ENCODE data around the gene EML6. TPM values are rescaled to one million over a fixed set of nuclear protein-coding genes. Genes with fewer than 3 reads are reported as not detected.

Gene EML6
- total and polyA plus RNA-seq, 5 donors: 0.26 to 1.5 (median 0.72) TPM

DNA sequence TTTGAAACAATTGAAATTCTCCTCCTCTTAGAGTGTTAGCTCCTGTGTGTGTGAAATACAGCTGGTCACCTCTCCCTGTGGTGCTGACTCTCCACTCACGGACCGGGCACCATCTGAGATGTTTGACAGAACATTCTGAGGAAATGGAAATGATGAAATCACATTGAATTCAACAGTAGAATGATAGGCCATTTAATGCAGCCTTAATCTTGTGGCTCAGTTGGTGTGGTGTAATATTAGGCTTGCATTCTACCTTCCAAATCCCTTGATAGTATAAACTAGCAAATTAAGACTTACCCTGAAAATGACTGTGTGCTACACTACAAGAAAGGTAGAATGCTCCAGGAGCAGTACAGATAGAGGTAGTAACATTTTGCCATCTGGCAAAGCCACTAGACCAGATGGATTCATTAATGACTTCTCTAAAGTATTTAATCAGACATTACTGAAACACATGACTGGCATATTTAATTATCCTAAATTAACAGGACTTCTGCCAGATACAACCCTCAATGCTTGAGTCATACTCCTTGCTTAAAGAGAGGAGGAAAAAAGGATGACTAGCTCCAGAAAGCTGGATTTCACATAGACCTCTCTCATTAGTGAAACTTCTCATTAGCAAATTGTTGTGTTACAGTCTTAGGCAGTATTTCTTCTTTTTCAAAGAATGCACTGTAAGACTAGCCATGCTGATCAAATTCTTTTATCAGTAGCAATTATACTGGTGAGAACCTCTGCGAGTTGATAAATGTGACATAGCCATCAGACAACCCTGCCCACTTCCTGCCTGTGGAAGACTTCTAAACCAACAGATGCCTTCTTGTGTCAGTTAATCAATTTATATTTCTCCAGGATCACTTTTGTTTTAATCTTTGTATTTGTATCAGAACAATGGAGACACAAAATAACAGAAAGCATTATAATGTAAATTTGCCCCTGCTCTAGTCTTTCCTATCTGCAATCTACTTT is 80.6 kb downstream of the EML6 start:
- WGBS: 64% methylated on average over 3 of the region's 3 CpGs
- no peak overlapping the region for H3K27ac ChIP-seq (ENCODE audit: low read length)
- H3K9me3 ChIP-seq (ENCODE audit: control insufficient read depth, low read length): no peaks in the 10 kb centered on the region
- peaks cover 2% of the 10 kb centered on the region for H3K4me1 ChIP-seq (ENCODE audit: control insufficient read depth, insufficient read depth, low read length)
- intact Hi-C loops (cut with DNase I): no loop called here
- DNase-seq: no peak
- no peak for ATAC-seq
- H3K27me3 ChIP-seq (ENCODE audit: control insufficient read depth, insufficient read depth): no peaks in the 10 kb centered on the region
- no peak overlapping the region for H3K4me3 ChIP-seq (ENCODE audit: low read length)

DNA sequence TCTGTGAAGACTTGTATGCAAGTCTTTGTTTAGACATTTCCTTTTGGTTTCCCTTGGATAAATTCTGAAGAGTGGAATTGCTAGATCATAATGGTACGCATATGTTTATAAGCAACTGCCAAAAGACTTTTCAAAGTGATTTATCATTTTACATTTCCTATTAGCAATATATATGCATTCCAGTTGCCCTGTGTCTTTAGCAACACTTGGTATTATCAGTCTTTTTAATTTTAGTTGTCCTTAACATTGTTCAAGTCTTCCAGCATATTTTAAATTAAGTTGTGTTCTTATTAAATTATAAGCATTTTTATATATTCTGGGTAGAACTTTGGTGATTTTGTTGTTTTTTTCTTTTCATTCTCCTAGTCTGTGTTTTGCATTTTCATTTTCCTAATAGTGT is 81.8 kb downstream of the EML6 start:
- intact Hi-C loops (cut with DNase I): no loop called here
- Histone ChIP-seq H3K9me3 (ENCODE audit: control insufficient read depth, low read length) (no peaks in the 10 kb centered on the region), H3K4me3 (ENCODE audit: low read length) (no peak overlapping the region), H3K27me3 (ENCODE audit: control insufficient read depth, insufficient read depth) (no peaks in the 10 kb centered on the region), H3K27ac (ENCODE audit: low read length) (no peak overlapping the region), H3K4me1 (ENCODE audit: control insufficient read depth, insufficient read depth, low read length) (peaks cover 2% of the 10 kb centered on the region)
- ATAC-seq: no peak
- no peak for DNase-seq
- 100% methylated on average over 1 of the region's 1 CpG for WGBS

DNA sequence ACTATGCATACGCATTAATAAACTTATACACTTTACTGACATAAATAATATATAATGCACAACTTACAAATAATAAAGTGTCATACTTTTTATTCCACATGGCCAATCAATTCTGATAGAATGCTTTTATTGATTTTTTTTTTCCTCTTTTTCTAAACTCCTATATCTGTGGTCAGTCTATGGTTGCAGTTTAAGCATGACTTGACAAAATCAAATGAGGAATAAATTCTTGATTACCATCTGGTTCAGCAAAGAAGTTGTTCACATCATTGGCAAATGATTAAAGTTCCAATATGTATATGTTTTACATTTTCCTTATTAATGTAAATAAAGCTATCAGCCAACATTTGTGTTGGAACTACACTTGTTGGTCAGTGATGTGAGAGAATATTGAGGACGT is 83.5 kb downstream of the EML6 start:
- DNase-seq (no peak), ATAC-seq (no peak)
- H3K9me3 ChIP-seq (ENCODE audit: control insufficient read depth, low read length): no peaks in the 10 kb centered on the region
- peaks cover 2% of the 10 kb centered on the region for H3K4me1 ChIP-seq (ENCODE audit: control insufficient read depth, insufficient read depth, low read length)
- intact Hi-C loops (cut with DNase I): no loop called here
- no peak overlapping the region for H3K4me3 ChIP-seq (ENCODE audit: low read length)
- no peaks in the 10 kb centered on the region for H3K27me3 ChIP-seq (ENCODE audit: control insufficient read depth, insufficient read depth)
- H3K27ac ChIP-seq (ENCODE audit: low read length): no peak overlapping the region
- 88% methylated on average over 2 of the region's 2 CpGs for WGBS

DNA sequence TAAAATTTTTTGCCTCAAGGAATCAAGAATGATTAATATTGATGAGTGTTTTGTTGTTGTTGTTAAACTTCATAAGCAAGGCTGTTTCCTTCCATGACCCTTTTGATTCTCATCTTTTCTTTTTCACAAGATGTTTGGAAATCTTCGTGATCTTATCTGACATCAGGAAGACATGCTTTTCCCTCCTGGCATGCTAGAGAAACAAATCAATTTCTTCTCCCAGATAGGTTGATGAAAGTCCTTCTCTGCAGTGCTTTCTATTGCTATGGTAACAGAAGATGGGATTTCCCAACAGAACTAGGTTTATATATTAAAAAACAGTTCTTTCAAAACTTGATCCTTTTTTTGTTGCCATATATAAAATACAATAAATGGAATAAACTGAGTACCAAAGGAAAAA is 85.2 kb downstream of the EML6 start:
- no peak overlapping the region for H3K4me3 ChIP-seq (ENCODE audit: low read length)
- DNase-seq (no peak), ATAC-seq (no peak)
- H3K4me1 ChIP-seq (ENCODE audit: control insufficient read depth, insufficient read depth, low read length): peaks cover 2% of the 10 kb centered on the region
- intact Hi-C loops (cut with DNase I): no loop called here
- H3K9me3 ChIP-seq (ENCODE audit: control insufficient read depth, low read length): no peaks in the 10 kb centered on the region
- 36% methylated on average over 1 of the region's 1 CpG for WGBS
- H3K27me3 ChIP-seq (ENCODE audit: control insufficient read depth, insufficient read depth): no peaks in the 10 kb centered on the region
- H3K27ac ChIP-seq (ENCODE audit: low read length): no peak overlapping the region

DNA sequence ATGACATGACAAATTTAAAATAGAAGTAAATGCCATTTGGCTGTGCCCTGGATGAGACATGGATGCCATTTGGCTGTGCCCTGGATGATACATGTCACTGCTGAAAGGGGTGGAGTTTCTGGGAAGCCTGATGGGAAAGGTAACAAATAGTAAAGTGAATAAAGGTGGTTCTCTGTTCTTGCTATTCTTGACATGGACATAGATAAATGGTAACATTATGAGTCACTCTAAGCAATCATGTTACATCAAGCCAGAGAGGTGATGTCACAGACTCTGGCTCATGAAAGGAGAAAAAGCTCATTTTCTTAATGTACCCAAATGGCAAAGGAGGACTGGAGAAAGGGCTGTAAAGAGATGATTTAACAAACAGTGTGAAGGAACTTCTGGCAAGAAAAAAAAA is 86.4 kb downstream of the EML6 start:
- no peak overlapping the region for H3K4me3 ChIP-seq (ENCODE audit: low read length)
- DNase-seq (no peak), ATAC-seq (no peak)
- H3K9me3 ChIP-seq (ENCODE audit: control insufficient read depth, low read length): no peaks in the 10 kb centered on the region
- H3K27me3 ChIP-seq (ENCODE audit: control insufficient read depth, insufficient read depth): no peaks in the 10 kb centered on the region
- intact Hi-C loops (cut with DNase I): no loop called here
- peaks cover 2% of the 10 kb centered on the region for H3K4me1 ChIP-seq (ENCODE audit: control insufficient read depth, insufficient read depth, low read length)
- H3K27ac ChIP-seq (ENCODE audit: low read length): no peak overlapping the region

DNA sequence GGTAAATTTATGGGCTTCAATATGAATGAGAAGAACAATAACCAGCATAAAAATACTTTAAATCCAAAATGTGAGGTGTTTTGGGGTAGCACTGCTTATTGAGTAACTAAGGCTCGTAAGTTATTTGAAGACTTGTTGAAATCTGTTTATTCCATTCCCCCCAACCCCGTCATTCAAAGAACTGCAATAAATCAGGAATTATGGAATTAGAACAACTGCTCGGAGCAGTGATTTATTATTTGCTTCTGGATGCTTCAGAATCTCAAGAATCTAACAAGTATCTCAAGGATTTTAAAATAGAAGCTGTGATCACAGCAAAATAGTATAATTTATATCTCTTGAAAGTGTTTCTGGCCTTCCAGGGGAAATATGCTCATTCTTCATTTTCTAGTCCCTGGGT is 86.8 kb downstream of the EML6 start:
- no peak overlapping the region for H3K4me3 ChIP-seq (ENCODE audit: low read length)
- intact Hi-C loops (cut with DNase I): no loop called here
- 88% methylated on average over 3 of the region's 3 CpGs for WGBS
- no peaks in the 10 kb centered on the region for H3K27me3 ChIP-seq (ENCODE audit: control insufficient read depth, insufficient read depth)
- peaks cover 2% of the 10 kb centered on the region for H3K4me1 ChIP-seq (ENCODE audit: control insufficient read depth, insufficient read depth, low read length)
- no peaks in the 10 kb centered on the region for H3K9me3 ChIP-seq (ENCODE audit: control insufficient read depth, low read length)
- DNase-seq: no peak
- no peak overlapping the region for H3K27ac ChIP-seq (ENCODE audit: low read length)
- ATAC-seq: no peak

DNA sequence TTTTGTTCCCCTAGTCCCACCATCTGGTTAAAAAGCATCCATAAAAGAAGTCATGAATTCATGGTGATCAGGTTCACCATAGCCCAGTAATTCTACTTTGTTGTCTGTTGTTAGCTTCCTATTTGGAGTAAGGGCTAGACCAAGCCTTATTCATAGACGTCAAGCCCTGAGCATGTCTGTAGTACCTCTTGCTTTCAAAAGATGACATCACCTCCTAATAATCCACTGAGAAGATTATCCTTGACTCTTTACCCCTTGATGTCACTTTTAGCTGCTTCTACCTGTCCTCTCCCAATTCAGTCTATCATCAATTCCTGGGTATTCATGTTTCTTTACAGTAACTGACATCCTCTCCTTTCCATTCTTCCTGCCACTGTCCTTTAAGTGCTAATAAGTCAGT is 90.1 kb downstream of the EML6 start:
- no peak overlapping the region for H3K27ac ChIP-seq (ENCODE audit: low read length)
- no peak for ATAC-seq
- 78% methylated on average over 1 of the region's 1 CpG for WGBS

DNA sequence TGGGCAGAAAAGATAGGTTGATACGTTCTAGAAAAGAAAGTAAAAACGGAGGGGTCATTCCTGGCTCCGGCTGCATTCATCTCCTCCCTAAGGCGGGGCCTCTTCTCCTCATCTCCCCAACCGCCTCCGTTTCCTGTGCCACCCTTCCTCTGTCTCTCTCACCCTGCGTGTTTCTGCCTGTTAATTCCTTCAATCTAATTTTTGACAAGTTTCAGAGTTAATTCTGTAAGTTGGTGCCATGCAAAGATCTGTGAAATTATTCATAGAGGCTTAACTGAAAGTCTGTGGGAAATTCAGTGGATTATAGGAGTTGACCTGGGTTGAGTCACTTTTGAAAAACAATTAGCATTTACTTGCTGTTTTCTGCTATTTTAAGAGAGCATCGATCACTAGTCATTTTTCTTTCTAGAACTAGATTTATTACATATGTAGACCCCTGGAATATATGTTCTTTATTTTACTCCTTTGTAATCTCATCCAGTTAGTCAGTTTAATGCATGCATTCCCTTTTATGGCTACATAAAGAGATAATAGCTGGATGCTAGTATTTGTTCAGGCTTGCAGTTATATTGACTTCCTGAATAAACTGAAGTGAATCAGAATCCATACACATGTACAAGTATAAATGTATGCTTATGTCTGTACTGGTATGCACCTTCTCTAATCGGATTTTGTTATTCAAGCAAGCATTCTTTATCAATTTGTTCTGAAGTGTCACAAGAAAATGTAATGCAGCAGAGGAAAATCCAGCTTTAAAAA is 91.1 kb downstream of the EML6 start:
- DNase-seq (no peak), ATAC-seq (no peak)
- WGBS: 62% methylated on average over 9 of the region's 9 CpGs
- no peaks in the 10 kb centered on the region for H3K27me3 ChIP-seq (ENCODE audit: control insufficient read depth, insufficient read depth)
- intact Hi-C loops (cut with DNase I): no loop called here
- H3K4me3 ChIP-seq (ENCODE audit: low read length): no peak overlapping the region
- peaks cover 2% of the 10 kb centered on the region for H3K4me1 ChIP-seq (ENCODE audit: control insufficient read depth, insufficient read depth, low read length)
- no peaks in the 10 kb centered on the region for H3K9me3 ChIP-seq (ENCODE audit: control insufficient read depth, low read length)
- H3K27ac ChIP-seq (ENCODE audit: low read length): no peak overlapping the region

More for the DNA sequence above, 90.1 kb downstream of the EML6 start:
- no peak for DNase-seq
- H3K4me1 ChIP-seq (ENCODE audit: control insufficient read depth, insufficient read depth, low read length): peaks cover 2% of the 10 kb centered on the region
- H3K9me3 ChIP-seq (ENCODE audit: control insufficient read depth, low read length): no peaks in the 10 kb centered on the region
- H3K27me3 ChIP-seq (ENCODE audit: control insufficient read depth, insufficient read depth): no peaks in the 10 kb centered on the region
- H3K4me3 ChIP-seq (ENCODE audit: low read length): no peak overlapping the region
- intact Hi-C loops (cut with DNase I): no loop called here

DNA sequence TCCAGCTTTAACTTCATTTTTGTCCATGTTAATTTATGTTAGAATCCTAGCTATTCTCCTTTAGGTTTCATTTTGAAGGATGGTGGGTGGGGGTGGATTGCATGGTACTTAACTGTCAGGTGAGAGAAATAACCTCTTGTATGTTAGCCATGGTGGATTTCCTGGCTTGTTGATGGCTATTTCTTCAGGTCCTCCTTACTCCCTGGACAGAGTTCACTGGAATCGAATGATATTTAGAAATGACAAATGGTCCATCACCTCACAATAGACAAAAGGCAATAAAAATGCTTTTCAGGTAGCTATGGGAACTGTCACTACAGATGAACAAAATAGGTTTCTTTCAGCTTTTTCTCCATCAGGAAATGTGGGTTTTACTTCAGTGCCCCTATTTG is 91.7 kb downstream of the EML6 start:
- Histone ChIP-seq H3K9me3 (ENCODE audit: control insufficient read depth, low read length) (no peaks in the 10 kb centered on the region), H3K27ac (ENCODE audit: low read length) (no peak overlapping the region), H3K27me3 (ENCODE audit: control insufficient read depth, insufficient read depth) (peaks cover under 1% of the 10 kb centered on the region), H3K4me3 (ENCODE audit: low read length) (no peak overlapping the region), H3K4me1 (ENCODE audit: control insufficient read depth, insufficient read depth, low read length) (peaks cover 2% of the 10 kb centered on the region)
- no peak for ATAC-seq
- intact Hi-C loops (cut with DNase I): no loop called here
- WGBS: 87% methylated on average over 1 of the region's 1 CpG
- no peak for DNase-seq

DNA sequence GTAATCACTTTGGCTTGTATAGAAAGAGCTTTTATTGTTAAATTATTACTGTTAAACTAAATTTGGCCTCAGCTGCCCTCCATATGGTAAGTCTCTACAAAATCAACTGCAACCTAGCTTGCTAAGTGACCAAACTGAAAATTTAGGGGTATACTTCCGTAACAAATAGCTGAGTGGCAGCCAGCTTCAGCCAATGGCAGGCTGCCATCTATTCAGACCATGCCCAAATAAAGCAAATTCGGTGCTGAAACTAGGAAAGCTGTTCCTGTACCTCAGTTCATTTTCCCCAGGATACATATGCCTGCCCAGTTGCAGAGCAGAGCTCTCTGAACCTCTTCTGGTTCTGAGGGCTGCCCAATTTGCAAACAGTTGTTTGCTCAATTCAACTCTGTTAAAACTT is 94.8 kb downstream of the EML6 start:
- no peak overlapping the region for H3K4me3 ChIP-seq (ENCODE audit: low read length)
- no peak overlapping the region for H3K27ac ChIP-seq (ENCODE audit: low read length)
- intact Hi-C loops (cut with DNase I): no loop called here
- DNase-seq: no peak
- no peaks in the 10 kb centered on the region for H3K9me3 ChIP-seq (ENCODE audit: control insufficient read depth, low read length)
- WGBS: 79% methylated on average over 2 of the region's 2 CpGs
- H3K4me1 ChIP-seq (ENCODE audit: control insufficient read depth, insufficient read depth, low read length): peaks cover 2% of the 10 kb centered on the region
- H3K27me3 ChIP-seq (ENCODE audit: control insufficient read depth, insufficient read depth): peaks cover 2% of the 10 kb centered on the region
- no peak for ATAC-seq

DNA sequence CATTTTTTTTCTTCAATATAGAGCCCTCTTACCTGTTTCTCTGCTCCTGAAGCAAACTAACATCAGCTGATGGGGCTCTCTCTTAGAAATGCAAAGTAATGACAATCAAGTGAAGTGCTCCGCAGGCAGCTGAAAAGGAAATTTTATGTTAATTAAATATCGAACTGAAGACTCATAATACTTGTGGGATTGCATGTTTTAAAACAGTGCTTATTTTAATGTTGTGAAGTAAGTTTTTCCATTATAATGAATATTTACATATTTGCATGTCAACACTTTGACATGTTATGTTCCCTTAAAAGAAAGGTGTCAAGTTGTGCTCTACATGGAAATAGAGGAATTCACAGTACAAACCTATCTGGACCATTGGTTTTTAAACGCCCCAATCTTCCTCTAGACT is 97.1 kb downstream of the EML6 start:
- no peak overlapping the region for H3K4me3 ChIP-seq (ENCODE audit: low read length)
- no peaks in the 10 kb centered on the region for H3K9me3 ChIP-seq (ENCODE audit: control insufficient read depth, low read length)
- H3K4me1 ChIP-seq (ENCODE audit: control insufficient read depth, insufficient read depth, low read length): peaks cover 2% of the 10 kb centered on the region
- no peak overlapping the region for H3K27ac ChIP-seq (ENCODE audit: low read length)
- peaks cover 5% of the 10 kb centered on the region for H3K27me3 ChIP-seq (ENCODE audit: control insufficient read depth, insufficient read depth)
- DNase-seq (no peak), ATAC-seq (no peak)
- 68% methylated on average over 3 of the region's 3 CpGs for WGBS
- intact Hi-C loops (cut with DNase I): no loop called here

Data from right cardiac atrium (tissue), 5 donors.